Renal cortex interstitium (tissue), 11 donors: ENCODE measurements around the gene SERPINE1. TPM values are rescaled to one million over a fixed set of nuclear protein-coding genes. Genes with fewer than 3 reads are reported as not detected.

Experiments used
- DNase-seq, 11 donors: peaks; one replicate each; pipeline ENCODE4 v3.0.0-alpha.2; 2013; ENCODE audit warnings: low read depth in 9 of 11, low spot score in 4 of 11; ENCODE audit errors: extremely low read depth in 1 of 11
- polyA plus RNA-seq, 3 donors: library from polyadenylated mRNA; unstranded; fragments of 120-200 nt; gene quantifications; one replicate each; pipeline ENCODE4 v1.2.1, GENCODE V29; 2013; ENCODE audit not compliant: insufficient read length in 3 of 3

SERPINE1 gene
- polyA plus RNA-seq, 3 donors: 0.89 to 1.5 (median 1.1) TPM

DNA sequence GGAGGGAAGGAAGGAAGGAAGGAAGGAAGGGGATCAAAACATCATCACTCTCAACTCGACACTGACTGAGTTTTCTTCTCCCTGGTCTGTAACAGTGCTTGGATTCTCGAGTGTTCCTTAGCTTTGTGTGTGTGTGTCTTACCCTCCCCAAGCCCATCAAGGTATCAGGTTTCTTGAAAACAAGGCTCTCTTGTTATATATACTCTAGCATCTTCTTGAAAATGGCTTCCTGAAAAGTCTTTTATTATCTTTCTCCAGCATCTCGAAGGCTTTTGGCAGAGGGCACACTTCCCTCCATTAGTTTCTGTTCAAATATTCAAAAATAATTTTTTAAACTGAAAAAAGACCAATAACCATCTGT lies 13.4 kb downstream of the SERPINE1 start:
- no peak for DNase-seq

DNA sequence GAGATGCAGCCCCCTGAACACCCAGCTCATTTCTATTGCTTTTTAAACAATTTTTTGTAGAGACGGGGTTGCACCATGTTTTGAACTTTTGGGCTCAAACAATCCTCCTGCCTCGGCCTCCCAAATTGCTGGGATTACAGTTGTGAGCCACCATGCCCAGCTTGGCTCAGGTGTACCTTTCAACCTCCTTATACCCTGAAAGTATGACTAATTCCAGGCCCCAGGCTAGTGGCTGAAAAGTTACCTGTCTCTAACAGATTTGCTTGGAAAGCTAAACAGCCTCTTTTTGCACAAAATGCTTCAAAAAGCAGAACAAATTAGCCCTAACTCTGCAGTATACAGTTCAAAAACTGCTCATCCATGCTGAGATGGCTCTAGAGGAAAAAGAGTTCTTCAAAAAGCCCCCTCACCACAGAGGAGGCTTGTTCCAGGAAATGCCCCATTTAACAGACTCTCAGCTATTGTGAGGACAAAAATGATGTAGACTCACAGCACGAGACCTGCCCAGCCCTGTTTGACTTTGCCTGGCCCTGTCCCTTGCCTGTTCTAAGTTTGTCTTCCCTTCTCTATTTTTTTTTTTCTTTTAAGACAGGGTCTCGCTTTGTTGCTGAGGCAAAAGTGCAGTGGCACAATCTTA lies 14.0 kb downstream of the SERPINE1 start:
- DNase-seq: no peak

DNA sequence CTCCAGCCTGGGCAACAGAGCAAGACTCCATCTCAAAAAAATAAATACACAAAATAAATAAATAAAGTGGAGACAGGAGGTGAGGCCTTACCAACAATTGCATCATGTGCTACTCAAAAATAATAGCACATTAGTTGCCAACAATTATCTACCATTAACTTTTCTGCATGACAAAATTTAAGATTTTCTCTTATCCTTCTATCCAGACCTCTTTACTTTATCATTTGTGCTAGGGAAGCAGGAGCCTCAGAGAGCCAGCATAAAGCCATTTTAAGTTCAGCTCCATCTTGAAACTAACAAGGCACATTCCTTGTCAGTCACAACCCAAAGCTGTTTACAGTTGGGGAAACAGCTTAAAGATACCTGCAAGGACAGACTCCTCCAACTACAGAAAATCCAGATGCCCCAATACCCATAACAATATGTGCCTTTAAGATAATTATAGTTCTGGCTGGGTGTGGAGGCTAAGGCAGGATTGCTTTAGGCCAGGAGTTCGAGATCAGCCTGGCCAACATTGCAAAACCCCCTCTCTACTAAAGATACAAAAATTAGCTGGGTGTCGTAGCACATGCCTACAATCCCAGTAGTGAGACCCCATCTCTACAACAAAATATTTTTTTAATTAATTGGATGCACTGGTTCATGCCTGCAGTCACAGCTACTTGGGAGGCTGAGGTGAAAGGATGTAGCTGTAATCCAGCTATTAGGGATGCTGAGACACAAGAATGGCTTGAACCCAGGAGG lies 25.2 kb downstream of the SERPINE1 start:
- DNase-seq: no peak

DNA sequence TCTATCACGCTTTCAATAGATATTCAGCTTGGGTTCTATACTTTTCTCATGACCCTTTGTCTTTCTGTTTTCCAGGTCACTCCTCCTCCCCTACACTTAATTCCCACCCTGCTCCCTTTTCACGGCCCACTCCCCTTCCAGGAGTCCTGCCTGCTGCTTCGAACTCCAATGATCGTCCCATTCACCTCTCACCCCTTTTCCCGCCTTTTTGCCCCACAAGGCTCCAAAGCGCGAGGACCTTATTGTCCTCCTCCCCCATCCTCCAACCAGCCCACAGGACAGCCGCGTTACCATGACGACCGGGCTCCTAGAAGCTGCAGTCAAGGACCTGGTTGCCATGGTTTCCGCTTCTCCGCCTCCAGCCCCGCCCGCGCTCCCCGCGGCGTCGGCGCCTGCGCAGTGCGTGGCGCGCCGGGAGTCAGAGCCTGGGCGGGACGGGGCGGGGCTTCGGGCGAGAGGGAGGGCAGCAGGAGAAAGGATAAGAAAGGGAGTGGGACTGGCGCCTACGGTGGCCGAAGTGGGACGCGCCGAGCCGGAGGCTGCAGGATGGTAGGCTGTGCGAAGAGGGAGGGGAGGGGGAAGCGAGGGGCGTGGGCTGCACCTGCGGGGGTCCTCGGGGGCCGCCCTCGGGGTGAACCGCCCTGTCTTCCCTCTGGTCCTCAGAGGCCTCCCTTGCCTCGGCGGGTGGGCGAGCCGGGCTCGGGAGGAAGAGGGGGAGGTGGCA lies 27.2 kb downstream of the SERPINE1 start, which contains the start of gene AP1S1:
TSS of gene AP1S1 (plus strand) at position 508 of the 724 bp plus-strand sequence. CDS start at position 547, 39 bp downstream.
- DNase-seq: peak; percentile 83 to 95 (median 91)

DNA sequence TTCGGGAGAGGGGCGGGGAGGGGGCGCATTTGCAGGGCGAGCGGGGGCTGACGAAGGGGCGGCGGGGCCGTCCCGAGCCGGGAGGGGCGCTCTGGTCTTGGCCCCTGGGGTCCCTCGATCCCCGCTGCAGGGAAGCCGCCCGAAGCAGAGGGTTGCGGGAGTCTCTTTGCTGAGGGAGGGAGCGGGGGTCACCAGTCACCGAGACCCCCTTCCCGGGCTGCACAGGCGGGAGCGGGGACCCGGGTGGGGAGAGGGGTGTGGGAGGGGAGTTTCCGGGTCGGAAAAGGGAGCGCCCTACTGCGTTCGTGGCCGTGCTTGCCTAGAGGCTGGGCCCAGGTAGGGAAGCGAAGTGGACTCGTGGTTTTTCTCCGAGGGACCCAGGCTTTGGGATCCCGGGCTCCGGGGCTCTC lies 27.8 kb downstream of the SERPINE1 start:
- no peak for DNase-seq

DNA sequence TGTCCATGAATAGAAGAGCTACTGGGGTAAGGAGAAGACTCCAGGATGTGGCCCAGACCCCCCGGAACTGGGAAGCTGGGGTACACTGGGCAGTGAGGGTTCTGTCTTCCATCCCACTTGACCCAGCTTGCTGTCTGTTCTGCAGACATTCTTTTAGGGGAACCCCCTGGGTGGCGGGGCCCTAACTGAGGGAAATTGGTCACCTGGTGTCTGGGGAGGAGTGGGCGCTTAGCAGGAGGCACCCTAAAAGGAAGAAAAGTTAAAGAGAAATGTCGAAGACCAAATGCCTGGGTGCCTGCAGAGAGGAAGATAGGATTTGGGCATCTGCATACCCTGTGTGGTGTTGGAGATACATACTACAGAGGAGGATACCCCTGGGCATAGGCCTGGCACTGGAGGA lies 28.4 kb downstream of the SERPINE1 start:
- no peak for DNase-seq

DNA sequence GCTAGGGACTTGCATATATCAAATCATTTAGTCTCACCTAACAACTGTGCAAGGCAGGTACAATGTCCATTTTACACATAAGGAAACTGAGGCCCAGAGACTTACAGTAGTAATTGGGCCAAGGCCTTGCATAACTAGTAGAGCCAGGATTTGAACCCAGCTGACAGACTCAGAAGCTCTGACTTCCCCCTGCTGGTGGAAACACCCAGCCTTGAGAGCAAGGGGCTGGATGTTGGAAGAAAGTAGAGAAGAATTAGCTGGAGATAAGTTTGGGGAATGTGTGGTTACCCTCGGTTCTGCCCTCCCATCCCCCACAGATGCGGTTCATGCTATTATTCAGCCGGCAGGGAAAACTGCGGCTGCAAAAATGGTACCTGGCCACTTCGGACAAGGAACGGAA lies 29.4 kb downstream of the SERPINE1 start:
- DNase-seq: no peak

DNA sequence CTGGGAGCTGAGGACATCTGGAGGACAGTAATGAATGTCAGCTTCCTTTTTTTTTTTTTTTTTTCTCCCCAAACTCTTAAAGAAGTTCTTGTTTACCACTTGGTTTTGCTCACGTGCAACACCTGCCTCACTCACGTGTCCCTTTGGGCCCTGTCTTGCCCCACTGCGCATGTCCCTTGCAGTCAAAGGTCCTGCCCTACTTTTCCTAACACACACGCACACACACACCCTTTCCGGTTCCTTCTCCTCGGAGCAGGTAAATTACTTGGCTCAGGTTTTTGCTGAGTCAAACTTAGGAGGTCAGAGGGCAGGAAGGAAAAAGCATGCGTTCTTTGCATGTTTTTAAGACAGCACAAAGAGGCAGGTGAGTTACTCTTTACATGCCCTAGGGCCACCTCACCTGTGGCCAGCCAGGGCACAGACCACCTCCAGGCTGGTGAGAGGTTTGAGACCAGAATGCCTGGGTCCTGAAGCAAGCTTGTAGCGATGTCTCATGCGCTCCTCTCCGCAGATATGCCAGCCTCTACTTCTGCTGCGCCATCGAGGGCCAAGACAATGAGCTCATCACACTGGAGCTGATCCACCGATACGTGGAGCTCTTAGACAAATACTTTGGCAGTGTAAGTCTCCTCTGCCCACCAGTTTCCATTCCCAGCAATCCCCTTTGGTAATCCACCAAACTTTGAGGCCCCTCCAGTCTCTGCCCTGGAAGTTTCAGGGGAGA lies 30.1 kb downstream of the SERPINE1 start:
- DNase-seq: no peak

DNA sequence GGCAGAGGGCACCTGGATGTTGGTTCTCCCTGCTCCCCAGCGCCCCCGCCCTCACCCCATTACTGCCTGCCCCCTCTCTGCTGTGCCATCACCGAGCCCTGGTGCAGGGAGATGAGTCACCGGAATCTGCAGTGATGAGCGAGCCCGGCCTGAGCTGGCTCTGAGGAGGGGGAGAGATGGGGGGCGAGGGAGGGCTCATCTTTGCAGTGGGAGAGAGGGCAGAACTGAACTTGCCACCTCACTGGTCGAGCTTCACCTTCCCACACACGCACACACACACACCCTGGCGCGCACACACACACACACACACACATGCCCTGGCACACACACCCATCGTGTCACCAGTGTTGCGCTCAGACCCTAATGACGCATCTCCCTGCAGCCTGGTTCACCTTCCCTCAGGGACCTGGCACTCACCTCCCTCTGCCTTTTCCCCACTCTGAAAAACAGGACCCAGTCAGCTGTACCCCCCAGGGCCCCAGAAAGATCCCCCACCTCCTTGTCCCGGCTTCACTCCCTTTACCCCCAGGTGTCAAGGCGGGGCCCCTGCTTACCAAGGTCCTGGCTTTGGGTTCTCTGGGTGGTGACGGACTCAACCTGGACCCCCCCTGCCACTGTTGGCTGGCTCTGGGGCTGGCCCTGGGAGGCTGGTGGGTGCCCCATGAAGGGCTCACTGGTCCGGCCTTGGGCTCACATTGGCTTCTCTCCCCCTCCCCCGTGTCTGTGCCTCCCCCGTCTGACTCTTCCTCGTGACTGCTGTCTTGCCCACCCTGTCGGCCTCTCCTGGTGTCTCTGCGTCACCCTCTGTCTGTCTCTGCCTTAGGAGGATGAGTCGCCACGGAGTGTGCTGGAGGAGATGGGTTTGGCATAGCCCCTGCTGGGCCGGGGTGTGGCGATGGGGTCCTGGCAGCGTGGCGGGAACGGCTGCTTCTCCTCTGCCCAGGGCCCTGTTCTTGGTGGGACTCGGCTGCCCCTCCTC lies 33.1 kb downstream of the SERPINE1 start:
- no peak for DNase-seq

DNA sequence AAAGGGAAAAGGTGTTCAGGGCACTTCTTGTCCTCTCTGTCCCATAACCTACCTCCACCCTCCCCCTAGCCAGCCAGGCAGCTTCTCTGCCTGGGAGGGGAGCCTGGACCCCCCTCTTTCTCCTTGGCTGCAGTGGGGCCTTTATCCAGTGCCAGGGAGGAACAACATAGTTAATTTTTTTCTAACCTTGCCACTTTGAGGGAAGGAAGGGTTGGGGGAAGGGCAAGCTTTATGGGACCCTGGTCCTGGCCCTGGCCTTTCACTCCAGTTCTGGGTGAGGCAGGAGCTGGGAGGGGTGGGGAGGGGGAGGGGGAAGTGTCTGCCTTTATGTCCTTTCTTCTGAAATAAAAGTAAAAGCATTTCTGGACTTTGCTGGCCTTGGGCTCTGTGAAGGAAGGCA lies 34.0 kb downstream of the SERPINE1 start:
- DNase-seq: no peak

DNA sequence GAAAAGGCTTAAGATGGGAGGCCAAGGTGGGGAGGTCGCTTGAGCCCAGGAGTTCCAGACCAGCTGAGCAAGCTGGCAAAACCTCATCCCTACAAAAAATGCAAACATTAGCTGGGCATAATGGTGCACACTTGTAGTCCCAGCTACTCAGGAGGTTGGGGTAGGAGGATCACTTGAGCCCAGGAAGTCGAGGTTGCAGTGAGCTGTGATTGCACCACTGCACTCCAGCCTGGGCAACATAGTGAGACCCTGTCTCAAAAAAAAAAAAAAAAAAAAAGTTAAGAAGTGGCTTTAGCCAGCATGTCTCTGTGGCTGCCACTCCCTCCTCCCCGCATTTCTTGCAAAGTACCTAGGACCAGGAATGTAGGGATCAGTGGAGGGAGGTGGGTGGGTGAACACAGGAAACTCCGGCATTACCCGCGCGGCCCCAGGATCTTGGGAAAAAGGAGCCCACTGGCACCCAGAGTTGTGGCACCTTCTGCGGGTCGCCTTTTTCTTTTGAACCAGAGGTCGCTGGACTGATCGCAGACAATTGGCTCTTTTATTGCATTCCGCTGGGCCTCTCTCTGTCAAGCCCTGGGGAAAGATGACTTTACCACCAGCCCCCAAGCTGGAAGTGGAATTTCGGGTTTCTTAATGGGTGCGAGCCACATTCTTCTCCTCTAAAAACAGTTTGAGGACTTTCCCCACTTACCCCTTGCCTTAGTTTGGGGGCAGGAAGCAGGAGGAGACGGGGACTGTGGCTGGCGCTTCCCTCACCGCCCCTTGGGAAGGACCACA lies 35.0 kb downstream of the SERPINE1 start:
- no peak for DNase-seq

DNA sequence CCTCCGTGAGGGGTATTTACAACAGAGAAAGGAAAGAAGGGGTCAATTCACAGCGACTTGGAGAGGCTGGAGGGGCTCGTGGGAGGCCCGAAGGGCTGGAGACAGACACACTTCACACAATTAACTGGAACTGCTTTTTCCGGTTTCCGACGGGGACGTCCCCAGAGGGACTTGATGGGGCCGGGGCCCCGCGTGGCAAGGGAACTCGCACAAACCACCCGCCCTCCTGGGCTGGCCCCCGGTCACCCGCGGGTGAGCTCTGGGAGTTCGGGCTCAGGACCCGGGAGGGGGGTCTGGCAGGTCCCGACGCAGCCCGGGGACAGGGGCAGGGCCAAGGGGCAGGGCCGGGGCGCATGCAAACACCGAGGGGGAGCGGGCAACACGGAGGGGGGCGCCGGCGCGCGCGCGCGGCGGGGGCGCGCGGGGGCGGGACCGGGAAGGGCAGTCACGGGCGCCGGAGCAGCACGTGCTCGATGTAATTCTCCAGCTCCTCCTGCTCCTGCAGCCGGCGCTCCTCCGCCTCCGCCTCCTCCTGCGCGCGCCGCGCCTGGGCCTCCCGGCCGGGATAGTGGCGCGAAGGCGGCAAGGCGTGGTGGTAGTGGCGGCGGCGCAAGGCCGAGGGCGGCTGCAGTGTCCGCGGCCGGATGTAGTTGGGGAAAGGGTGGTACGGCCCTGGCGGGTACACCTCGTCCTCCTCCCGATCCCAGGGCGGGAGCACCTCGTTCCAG lies 35.8 kb downstream of the SERPINE1 start:
- no peak for DNase-seq

DNA sequence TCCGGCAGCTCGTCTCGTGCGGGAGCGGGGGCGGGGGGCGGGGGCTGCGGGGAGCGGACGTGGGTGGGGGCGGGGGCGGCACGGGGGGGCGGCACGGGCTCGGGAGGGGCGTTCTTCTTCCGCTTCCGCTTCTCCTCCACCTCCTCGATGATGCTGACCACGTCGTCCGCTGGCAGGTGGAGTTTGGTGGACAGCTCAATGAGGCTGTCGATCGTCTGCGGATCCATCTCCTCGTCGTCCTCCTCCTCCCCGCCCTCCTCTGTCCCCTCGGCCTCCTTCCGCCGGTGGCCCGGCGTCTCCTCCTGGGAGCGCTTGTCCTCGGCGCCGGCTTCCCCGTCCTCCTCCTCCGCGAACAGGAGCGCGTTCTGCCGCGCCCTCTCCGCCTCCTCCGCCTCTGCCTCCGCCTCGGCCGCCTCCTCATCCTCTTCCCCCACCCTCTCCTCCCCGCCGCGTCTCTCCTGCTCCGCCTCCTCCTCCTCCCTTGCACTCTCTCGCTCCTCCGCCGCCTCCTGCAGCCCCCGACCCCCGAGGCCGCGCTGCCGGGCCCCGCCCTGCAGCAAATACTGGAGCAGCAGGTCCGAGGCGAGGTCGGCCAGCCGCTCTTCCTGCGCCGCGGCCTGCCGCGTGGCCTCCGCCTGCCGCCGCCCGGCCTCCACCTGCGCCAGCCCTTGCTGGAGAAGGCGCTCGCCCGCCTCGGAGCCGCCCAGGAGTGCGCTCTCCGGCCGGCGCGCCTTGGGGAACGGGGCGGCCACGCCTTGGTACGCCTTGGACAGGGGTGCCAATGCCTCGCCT lies 36.6 kb downstream of the SERPINE1 start:
- DNase-seq: no peak

DNA sequence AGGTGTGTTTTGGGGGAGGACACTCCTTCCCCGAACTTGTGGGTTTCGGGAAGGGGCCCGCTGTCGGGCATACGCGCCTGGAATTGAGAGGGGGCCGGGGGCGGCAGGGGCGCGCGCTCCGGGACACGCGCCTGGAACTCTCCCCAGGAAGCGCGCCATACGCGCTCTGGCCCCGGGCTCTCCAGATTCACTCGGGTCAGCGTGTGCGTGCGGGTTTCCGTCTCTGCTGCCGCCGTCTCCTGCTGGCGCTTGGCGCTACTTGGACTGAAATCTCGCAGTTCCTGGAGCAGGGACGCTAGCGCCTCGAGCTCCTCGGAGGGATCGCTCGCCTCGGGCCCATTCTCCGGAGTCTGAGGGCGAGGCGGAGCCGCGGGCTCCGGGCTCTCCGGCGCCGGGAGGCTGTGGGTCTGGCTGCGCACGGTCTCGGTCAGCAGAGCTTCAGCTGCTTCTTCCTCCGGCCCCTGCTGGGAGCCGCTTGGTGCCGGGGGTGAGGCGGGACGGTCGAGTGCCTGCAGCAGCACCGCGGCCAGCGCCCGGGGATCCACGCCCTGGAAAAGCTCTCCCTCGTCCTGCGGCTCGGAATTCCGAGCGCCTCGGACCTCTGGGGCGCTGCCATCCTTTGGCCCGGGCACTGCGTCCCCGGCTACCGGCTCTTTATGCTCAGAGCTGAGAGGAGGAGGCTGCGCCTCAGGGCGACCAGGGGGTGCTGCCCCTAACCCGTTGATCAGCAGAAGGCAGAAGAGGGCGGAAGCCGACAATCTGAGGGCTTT lies 37.4 kb downstream of the SERPINE1 start:
- no peak for DNase-seq
